Panc1 (cell line): ENCODE data around the gene CTDP1.

ENCODE experiments used
- POLR2AphosphoS5 ChIP-seq: IDR thresholded peaks from 2 replicates; pipeline ENCODE4 v1.6.1; 2012; ENCODE audit warnings: mild to moderate bottlenecking, low read depth, low read length, moderate library complexity
- TF ChIP-seq, protein P1 (sequence below): fragments of 450-650 bp; IDR thresholded peaks from 2 replicates; pipeline ENCODE4 v1.5.1; 2017; ENCODE audit warnings: mild to moderate bottlenecking

DNA sequence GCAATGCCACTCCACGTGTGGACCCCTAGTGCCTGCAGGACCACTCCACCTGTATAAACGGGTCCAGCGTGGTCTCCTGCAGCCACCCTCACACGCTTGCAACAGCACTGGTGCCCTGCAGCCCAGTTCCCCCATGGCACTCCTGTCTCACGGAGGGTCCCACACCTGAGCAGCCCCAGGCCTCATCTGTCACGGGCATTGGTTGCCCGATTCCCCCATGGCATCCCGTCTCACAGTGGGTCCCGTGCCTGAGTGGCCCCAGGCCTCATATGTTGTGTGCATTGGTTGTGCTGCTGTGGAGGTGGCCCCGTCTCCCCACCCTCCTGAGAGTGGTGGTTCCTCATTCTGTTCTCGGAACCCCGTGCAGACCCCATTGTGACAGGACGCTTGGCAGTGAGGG is 43.4 kb downstream of the CTDP1 start:
- TF ChIP-seq, protein P1, sequence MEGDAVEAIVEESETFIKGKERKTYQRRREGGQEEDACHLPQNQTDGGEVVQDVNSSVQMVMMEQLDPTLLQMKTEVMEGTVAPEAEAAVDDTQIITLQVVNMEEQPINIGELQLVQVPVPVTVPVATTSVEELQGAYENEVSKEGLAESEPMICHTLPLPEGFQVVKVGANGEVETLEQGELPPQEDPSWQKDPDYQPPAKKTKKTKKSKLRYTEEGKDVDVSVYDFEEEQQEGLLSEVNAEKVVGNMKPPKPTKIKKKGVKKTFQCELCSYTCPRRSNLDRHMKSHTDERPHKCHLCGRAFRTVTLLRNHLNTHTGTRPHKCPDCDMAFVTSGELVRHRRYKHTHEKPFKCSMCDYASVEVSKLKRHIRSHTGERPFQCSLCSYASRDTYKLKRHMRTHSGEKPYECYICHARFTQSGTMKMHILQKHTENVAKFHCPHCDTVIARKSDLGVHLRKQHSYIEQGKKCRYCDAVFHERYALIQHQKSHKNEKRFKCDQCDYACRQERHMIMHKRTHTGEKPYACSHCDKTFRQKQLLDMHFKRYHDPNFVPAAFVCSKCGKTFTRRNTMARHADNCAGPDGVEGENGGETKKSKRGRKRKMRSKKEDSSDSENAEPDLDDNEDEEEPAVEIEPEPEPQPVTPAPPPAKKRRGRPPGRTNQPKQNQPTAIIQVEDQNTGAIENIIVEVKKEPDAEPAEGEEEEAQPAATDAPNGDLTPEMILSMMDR, result no peak
- TF ChIP-seq POLR2AphosphoS5, result no peak
